ENCODE results near the gene ERBB2.

The ERBB2 gene

DNA sequence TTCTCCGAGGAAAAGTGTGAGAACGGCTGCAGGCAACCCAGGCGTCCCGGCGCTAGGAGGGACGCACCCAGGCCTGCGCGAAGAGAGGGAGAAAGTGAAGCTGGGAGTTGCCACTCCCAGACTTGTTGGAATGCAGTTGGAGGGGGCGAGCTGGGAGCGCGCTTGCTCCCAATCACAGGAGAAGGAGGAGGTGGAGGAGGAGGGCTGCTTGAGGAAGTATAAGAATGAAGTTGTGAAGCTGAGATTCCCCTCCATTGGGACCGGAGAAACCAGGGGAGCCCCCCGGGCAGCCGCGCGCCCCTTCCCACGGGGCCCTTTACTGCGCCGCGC is at the start of gene ERBB2:
ERBB2 (plus strand) TSS at position 247 of the 330 bp plus-strand sequence. CDS start 175 bp downstream, outside the sequence.
- H3K4me3 Mint-ChIP-seq, result peak within 1 kb of the TSS; percentile 54
- H3K27ac Mint-ChIP-seq, result no peak within 1 kb of the TSS
- H3K9me3 Mint-ChIP-seq, result no peaks in the 10 kb centered on the region
- peaks cover 10% of the 10 kb centered on the region for H3K4me1 Mint-ChIP-seq
- no peaks in the 10 kb centered on the region for H3K36me3 Mint-ChIP-seq (ENCODE audit: low read depth)
- peaks cover 37% of the 10 kb centered on the region for H3K27me3 Mint-ChIP-seq
- no peak for ATAC-seq
- no peak for DNase-seq

DNA sequence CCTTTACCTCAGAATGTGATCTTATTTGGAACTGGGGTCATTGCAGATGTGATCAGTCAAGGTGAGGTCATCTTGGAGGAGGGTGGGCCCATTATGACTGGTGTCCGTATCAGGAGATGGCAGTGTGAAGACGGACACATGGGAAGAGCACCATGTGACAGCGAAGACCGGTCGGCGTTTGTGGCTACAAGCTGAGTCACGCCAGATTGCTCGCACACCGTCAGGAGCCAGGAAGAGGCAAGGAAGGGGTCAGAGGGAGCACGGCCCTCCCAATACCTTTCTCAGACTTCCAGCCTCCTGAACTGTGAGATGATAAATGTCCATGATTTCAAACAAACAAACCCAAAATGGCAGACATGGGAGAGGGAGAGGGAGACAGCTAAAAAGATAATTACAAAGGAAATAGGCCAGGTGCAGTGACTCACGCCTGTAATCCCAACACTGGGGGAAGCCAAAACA is 49.7 kb upstream of the ERBB2 start:
- Mint-ChIP-seq H3K36me3 (ENCODE audit: low read depth) (peaks cover 7% of the 10 kb centered on the region), H3K4me1 (peaks cover 29% of the 10 kb centered on the region), H3K4me3 (no peak overlapping the region), H3K9me3 (no peaks in the 10 kb centered on the region), H3K27me3 (no peaks in the 10 kb centered on the region), H3K27ac (peak overlapping the region; percentile 38)
- DNase-seq (no peak), ATAC-seq (no peak)

DNA sequence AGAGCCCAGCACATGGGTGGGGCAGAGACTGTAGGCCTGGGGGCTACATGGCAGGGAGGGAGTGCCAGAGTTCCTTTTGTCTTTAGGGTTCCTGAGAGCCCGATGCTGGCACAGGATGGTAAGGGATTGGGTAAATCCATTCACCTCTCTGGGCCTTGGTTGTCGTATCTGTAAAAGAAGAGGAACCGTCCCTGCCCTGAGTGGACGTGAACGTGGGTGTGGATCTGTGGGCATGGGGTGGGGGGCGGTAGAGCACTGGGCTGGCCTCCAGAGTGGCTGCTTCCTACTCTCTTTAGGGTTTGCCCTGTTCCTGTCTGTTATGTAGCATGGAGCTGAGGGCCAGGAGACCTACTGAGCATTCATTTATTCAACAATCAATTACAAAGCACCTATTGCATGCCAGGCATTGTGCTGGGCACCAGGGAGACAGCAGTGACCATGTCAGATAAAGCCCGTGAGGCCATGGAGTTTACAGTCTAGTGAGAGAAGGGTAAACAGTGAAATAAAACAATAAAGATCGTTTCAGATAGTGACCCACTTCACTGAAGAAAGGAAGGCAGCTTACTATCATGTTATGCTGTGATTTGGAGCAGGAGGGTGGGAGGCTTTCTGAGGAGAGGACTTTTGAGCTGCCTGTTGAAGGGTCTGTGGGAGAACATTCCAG is 47.8 kb upstream of the ERBB2 start:
- ATAC-seq, result no peak
- H3K4me3 Mint-ChIP-seq, result no peak overlapping the region

DNA sequence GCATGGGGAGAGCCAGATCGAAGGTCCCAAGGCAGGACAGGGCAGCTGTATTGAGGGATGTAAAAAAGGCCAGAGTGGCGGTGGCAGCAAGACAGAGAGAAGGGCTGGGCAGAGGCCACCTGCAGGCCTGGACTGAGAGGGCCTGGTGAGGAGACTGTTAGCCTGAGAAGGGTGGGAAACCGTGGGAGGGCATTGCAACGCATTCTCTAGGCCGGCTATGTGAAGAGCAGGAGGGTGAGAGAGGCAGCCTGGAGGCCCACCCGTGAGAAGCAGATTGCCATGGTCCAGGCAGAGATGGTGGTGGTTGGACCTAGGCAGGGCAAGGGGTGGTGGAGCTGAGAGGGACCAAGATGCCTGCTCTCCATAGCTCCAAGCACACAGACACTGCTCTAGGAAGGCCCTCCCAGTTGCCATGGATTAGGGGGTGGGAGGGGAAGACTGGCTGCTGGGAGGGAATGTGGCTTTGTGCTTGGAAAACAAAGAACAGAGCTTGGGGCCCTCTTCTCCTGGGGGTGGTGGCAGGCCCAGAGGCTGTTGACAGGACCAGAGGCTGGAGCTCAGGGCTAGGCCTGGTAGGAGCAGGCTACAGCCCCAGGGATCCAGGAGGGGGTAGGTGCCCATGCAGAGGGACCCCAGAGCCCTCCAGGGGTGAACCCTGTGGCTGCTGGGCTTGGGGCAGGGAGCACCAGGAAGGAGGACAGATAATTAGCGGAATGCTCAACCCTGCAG is 47.1 kb upstream of the ERBB2 start:
- Mint-ChIP-seq H3K9me3 (no peaks in the 10 kb centered on the region), H3K27me3 (no peaks in the 10 kb centered on the region), H3K27ac (peak overlapping the region; percentile 21), H3K36me3 (ENCODE audit: low read depth) (peaks cover 12% of the 10 kb centered on the region), H3K4me3 (no peak overlapping the region), H3K4me1 (peaks cover 24% of the 10 kb centered on the region)
- no peak for DNase-seq
- ATAC-seq, result no peak

More for the DNA sequence above, 47.8 kb upstream of the ERBB2 start:
- Mint-ChIP-seq H3K9me3 (no peaks in the 10 kb centered on the region), H3K36me3 (ENCODE audit: low read depth) (peaks cover 12% of the 10 kb centered on the region), H3K27me3 (no peaks in the 10 kb centered on the region), H3K4me1 (peaks cover 27% of the 10 kb centered on the region), H3K27ac (peak overlapping the region; percentile 21)
- no peak for DNase-seq

DNA sequence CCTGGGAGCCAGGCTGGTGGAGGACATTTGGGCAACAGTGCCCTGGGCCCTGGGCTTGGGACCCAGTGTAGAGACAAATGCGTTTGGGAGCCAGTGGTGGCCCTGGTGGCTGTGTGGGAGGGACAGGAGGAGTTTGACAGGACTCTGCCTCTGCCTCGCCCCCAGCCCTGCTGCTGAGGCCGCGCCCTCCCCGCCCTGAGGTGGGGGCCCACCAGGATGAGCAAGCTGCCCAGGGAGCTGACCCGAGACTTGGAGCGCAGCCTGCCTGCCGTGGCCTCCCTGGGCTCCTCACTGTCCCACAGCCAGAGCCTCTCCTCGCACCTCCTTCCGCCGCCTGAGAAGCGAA is 46.6 kb upstream of the ERBB2 start:
- Mint-ChIP-seq H3K36me3 (ENCODE audit: low read depth) (peaks cover 12% of the 10 kb centered on the region), H3K27ac (no peak overlapping the region), H3K9me3 (no peaks in the 10 kb centered on the region), H3K4me3 (no peak overlapping the region), H3K4me1 (peaks cover 26% of the 10 kb centered on the region), H3K27me3 (no peaks in the 10 kb centered on the region)
- no peak for ATAC-seq
- DNase-seq, result no peak

DNA sequence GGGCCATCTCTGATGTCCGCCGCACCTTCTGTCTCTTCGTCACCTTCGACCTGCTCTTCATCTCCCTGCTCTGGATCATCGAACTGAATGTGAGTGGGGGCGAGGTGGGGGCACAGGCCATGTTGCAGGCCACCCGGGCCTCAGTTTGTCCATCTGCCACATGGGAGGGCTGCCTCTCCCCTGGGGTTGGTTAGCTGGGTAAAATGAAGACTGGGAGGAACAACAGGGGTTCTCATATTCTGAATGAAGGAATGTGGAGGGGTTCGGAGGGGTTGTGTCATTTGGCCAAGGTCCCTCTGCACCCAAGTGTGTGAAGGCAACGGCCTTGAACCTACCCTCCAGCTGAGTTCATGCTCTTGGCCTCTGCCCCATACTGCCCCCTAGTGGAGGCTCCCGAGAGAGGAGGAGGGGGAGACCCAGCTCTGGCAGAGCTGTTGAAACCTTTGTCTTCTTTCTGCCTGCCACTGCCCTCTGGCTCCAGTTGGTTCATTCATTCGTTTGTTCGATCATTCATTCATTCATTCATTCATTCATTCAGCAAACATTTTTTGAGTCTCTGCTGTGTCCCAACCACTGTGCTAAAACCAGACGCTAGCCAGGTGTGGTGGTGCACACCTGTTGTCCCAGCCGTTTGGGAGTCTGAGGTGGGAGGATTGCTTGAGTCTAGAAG is 46.1 kb upstream of the ERBB2 start:
- ATAC-seq, result peak; percentile 79
- Mint-ChIP-seq H3K27me3 (no peaks in the 10 kb centered on the region), H3K9me3 (no peaks in the 10 kb centered on the region), H3K4me1 (peaks cover 30% of the 10 kb centered on the region), H3K27ac (no peak overlapping the region), H3K36me3 (ENCODE audit: low read depth) (peaks cover 12% of the 10 kb centered on the region), H3K4me3 (no peak overlapping the region)
- peak; percentile 87 for DNase-seq

DNA sequence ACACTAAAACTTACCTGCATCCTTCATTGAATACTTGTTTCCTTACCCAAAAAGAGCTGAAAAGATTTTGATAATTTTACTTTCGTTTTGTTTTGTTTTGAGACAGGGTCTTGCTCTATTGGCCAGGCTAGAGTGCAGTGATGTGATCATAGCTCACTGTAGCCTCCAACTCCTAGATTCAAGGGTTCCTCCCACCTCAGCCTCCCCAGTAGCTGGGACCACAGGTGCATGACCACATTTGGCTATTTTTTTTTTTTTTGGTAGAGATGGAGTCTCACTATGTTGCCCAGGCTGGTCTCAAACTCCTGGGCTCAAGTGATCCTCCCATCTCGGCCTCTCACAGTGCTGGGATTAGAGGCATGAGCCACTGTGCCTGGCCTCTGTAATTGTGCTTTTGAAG is 44.8 kb upstream of the ERBB2 start:
- H3K36me3 Mint-ChIP-seq (ENCODE audit: low read depth), result peaks cover 9% of the 10 kb centered on the region
- no peak for DNase-seq
- H3K27ac Mint-ChIP-seq, result no peak overlapping the region

DNA sequence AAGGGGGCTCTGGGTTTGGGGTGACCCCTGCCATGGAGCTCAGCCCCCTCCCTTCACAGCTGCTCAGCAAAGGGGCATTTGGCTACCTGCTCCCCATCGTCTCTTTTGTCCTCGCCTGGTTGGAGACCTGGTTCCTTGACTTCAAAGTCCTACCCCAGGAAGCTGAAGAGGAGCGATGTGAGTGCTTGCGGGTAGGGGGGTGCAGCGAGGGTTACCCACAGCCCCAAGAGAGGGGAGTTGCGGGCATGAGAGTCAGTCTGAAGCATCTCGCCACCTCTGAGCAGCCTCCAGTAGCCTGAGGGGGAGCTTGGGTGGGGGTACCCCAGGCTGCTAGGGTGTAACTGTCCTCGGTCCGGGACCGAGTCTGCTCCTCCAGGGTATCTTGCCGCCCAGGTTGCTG is 41.5 kb upstream of the ERBB2 start:
- H3K27ac Mint-ChIP-seq, result no peak overlapping the region
- H3K4me1 Mint-ChIP-seq, result peaks cover 22% of the 10 kb centered on the region
- peaks cover 7% of the 10 kb centered on the region for H3K36me3 Mint-ChIP-seq (ENCODE audit: low read depth)
- H3K4me3 Mint-ChIP-seq, result no peak overlapping the region
- ATAC-seq, result no peak
- no peak for DNase-seq
- no peaks in the 10 kb centered on the region for H3K9me3 Mint-ChIP-seq
- no peaks in the 10 kb centered on the region for H3K27me3 Mint-ChIP-seq

More for the DNA sequence above, 44.8 kb upstream of the ERBB2 start:
- no peak overlapping the region for H3K4me3 Mint-ChIP-seq
- no peaks in the 10 kb centered on the region for H3K27me3 Mint-ChIP-seq
- no peak for ATAC-seq
- peaks cover 38% of the 10 kb centered on the region for H3K4me1 Mint-ChIP-seq
- H3K9me3 Mint-ChIP-seq, result no peaks in the 10 kb centered on the region

DNA sequence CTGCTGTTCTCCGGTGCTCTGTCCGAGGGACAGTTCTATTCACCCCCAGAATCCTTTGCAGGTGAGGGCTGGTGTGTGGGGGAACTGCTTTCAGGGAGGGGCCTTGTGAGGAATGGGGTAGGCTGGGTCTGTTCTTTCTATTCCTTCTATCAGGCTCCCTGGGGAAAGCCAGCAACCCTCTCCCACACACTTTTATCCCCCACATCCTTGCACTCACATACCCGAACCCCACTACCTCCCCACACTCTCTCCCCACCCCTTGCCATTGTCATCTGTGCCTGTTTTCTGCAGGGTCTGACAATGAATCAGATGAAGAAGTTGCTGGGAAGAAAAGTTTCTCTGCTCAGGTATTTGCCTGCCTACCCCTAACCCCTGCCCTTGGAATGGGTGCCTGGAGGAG is 41.1 kb upstream of the ERBB2 start:
- peaks cover 7% of the 10 kb centered on the region for H3K36me3 Mint-ChIP-seq (ENCODE audit: low read depth)
- H3K27me3 Mint-ChIP-seq, result no peaks in the 10 kb centered on the region
- H3K27ac Mint-ChIP-seq, result no peak overlapping the region
- peaks cover 22% of the 10 kb centered on the region for H3K4me1 Mint-ChIP-seq
- no peak for ATAC-seq
- DNase-seq, result no peak
- H3K9me3 Mint-ChIP-seq, result no peaks in the 10 kb centered on the region
- no peak overlapping the region for H3K4me3 Mint-ChIP-seq

DNA sequence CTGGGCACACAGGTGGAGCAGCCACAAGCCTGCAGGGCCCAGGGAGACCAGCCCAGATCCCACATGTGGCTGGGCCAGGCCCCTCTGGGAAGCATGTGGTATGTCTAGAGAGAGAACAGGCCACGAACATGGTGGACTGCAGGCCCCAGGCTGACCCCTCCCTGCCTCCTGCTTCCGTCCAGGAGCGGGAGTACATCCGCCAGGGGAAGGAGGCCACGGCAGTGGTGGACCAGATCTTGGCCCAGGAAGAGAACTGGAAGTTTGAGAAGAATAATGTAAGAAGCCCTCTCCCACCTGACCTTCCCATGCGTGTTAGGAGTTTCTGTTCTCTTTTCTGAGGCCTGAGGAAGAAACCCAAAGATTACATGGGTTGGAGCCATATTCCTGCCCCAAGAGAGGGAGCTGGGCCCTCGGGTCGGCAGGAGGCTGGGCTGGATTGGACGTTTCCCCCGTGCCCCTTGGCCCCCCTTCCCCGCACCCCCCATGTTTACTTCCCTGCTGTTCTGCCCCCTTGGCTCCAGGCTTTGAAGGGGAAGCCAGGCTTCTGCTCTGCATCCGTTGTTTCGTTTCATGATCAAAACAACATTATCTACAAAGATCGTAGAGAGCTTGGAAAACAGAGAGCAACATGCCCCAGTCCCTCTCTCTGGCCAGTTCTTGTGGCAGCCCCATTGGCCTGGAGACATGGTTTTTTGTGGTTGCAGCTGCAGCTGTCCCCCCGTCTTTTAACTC is 40.4 kb upstream of the ERBB2 start:
- peaks cover 24% of the 10 kb centered on the region for H3K4me1 Mint-ChIP-seq
- ATAC-seq, result no peak
- H3K27ac Mint-ChIP-seq, result peak overlapping the region; percentile 49
- no peak overlapping the region for H3K4me3 Mint-ChIP-seq
- H3K36me3 Mint-ChIP-seq (ENCODE audit: low read depth), result peaks cover 5% of the 10 kb centered on the region
- no peaks in the 10 kb centered on the region for H3K27me3 Mint-ChIP-seq
- no peak for DNase-seq
- H3K9me3 Mint-ChIP-seq, result no peaks in the 10 kb centered on the region

DNA sequence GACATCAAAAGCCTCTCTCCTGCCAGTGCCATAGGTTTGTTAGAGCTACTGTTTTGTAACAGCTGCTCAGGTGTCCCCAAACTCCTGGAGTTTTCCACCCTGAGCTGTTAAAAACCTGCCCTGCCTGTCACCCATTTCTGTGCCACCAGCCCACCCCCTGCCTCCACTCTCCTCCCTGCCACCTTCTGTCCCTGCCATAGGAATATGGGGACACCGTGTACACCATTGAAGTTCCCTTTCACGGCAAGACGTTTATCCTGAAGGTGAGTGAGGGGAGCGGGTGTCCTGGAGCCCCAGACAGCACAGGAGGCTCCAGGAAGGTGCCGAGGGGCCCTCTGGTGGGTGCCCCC is 39.9 kb upstream of the ERBB2 start:
- H3K4me1 Mint-ChIP-seq, result peaks cover 24% of the 10 kb centered on the region
- peak overlapping the region; percentile 14 for H3K27ac Mint-ChIP-seq
- no peaks in the 10 kb centered on the region for H3K27me3 Mint-ChIP-seq
- no peaks in the 10 kb centered on the region for H3K9me3 Mint-ChIP-seq
- ATAC-seq (no peak), DNase-seq (no peak)
- H3K4me3 Mint-ChIP-seq, result no peak overlapping the region
- H3K36me3 Mint-ChIP-seq (ENCODE audit: low read depth), result peaks cover 5% of the 10 kb centered on the region

DNA sequence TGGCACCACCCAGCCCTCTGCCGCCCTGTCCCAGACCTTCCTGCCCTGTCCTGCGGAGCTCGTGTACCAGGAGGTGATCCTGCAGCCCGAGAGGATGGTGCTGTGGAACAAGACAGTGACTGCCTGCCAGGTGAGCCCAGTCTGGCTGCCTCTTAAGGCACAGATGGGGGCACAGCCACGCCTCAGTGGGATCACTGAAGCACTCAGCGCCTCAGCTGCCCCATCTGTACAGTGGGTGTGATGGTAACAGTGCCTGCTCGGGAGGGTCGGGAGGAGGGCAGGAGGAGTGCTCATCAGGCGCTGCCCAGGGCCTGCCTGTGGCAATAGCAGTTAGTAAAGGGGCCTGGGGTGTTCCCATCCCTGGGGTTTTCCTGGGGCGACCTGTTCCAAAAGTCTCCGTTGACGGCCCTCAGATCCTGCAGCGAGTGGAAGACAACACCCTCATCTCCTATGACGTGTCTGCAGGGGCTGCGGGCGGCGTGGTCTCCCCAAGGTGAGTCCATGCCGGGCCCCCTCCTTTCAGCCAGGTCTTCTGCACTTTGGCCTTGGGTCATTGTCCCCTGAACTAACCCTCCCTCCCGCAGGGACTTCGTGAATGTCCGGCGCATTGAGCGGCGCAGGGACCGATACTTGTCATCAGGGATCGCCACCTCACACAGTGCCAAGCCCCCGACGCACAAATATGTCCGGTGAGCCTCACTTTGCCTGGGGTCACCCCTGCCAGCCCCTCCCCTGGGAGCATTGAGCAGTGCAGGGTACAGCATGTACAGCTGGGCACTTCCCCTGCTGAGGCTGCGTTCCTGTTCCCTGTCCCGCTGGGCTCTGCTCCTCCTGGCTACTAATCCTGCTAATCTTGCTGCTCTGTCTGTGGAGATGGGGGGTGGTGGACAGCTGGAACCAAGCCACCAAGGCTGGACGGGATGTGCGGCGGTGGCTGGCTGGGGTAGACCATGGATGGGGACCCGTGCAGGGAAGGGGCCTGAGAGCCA is 39.2 kb upstream of the ERBB2 start:
- DNase-seq (no peak), ATAC-seq (no peak)
- Mint-ChIP-seq H3K36me3 (ENCODE audit: low read depth) (peaks cover under 1% of the 10 kb centered on the region), H3K27ac (no peak overlapping the region), H3K4me1 (peaks cover 22% of the 10 kb centered on the region), H3K9me3 (no peaks in the 10 kb centered on the region), H3K4me3 (no peak overlapping the region), H3K27me3 (peaks cover 1% of the 10 kb centered on the region)

DNA sequence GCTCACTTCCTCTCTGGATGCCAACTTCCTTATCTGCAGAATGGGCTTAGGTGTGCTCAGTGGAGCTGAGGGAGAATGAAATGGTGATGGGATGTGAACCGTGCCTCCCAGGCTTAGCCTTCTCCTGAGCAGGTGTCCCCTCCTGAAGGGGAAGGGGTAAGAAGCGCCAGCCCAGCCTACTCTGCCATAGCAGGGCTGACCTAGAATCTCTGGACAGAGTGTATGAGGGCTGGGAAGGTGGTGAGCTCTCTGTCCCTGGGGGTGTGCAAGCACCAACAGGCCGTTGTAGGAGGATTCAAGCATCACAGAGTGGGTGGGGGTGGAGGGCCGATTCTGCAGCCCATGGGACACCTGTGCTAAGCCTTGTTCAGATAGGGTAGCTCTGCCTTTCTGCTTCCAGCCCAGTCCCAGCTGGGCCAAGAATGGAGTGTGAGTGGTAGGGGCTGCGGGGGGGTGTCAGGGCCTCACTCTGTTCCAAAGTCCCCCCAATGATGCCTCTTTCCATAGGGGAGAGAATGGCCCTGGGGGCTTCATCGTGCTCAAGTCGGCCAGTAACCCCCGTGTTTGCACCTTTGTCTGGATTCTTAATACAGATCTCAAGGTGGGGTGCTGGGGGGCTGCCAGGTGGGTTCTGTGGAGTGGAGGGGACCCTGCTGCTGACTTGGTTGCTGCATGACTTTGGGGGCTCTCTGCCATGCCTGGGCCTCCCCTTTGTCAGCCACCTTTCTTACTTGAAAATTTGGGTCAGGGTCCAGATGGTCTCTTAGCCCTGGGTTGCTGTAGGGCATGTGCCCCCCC is 37.9 kb upstream of the ERBB2 start:
- H3K36me3 Mint-ChIP-seq (ENCODE audit: low read depth), result no peaks in the 10 kb centered on the region
- no peak overlapping the region for H3K27ac Mint-ChIP-seq
- no peak for ATAC-seq

More for the DNA sequence above, 37.9 kb upstream of the ERBB2 start:
- no peaks in the 10 kb centered on the region for H3K9me3 Mint-ChIP-seq
- no peak overlapping the region for H3K4me3 Mint-ChIP-seq
- peaks cover 24% of the 10 kb centered on the region for H3K4me1 Mint-ChIP-seq
- H3K27me3 Mint-ChIP-seq, result peaks cover 11% of the 10 kb centered on the region
- no peak for DNase-seq
